ENCODE data around the gene KCTD5.

DNA sequence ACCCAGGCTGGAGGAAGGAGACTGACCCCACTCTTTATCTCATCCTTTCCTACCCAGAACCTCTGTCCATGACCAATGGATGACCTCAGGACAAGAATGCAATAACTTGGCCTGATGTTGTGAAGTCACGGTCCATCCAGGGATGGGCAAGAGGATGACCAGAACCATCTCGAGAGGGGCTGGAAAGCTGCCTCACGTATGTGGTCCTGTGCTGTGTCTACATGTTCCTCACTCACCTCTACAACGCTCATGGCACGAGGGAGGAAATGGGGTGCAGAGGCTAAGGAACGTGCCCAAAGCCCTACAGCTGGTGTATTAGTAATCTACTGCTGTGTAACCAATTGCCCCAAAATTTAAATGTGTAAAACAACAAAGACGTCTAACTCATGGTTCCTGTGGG is 7.3 kb upstream of the KCTD5 start:
- TF ChIP-seq CTCF (optimal IDR thresholded peaks at IDR 0.05 in 1 of 3, IDR thresholded peaks at IDR 0.05 in 1 of 3, conservative IDR thresholded peaks at IDR 0.05 in 1 of 3; ENCODE audit: extremely low read depth in 1 of 3, insufficient read depth in 2 of 3, low read length in 3 of 3) (no peak), EZH2 (IDR thresholded peaks at IDR 0.05; ENCODE audit: low read length) (no peak)

All from keratinocyte (primary cell).